ENCODE results near the gene FAIM2.

DNA sequence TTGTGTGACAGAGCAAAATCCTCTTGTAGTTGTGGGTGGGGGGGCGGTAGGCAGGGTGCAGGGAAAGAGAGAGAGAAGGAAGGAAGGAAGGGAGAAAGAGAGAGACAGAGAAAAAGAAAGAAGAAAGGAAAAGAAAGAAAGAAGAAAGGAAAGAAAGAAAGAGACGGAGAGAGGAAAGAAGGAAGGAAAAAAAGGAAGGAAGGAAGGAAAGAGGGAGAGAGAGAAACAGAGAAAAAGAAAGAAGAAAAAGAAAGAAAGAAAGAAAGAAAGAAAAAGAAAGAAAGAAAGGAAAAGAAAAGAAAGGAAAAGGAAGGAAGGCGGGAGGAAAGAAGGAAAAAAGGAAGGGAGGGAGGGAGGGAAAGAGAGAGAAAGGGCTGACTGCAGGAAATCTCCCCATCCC is 17.6 kb upstream of the FAIM2 start:
- no peak for TF ChIP-seq ZBTB7A (tag by site-specific recombination; IDR thresholded peaks at IDR 0.05; ENCODE audit: low read depth)
- TF ChIP-seq, protein P1, sequence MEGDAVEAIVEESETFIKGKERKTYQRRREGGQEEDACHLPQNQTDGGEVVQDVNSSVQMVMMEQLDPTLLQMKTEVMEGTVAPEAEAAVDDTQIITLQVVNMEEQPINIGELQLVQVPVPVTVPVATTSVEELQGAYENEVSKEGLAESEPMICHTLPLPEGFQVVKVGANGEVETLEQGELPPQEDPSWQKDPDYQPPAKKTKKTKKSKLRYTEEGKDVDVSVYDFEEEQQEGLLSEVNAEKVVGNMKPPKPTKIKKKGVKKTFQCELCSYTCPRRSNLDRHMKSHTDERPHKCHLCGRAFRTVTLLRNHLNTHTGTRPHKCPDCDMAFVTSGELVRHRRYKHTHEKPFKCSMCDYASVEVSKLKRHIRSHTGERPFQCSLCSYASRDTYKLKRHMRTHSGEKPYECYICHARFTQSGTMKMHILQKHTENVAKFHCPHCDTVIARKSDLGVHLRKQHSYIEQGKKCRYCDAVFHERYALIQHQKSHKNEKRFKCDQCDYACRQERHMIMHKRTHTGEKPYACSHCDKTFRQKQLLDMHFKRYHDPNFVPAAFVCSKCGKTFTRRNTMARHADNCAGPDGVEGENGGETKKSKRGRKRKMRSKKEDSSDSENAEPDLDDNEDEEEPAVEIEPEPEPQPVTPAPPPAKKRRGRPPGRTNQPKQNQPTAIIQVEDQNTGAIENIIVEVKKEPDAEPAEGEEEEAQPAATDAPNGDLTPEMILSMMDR (tag by site-specific recombination; IDR thresholded peaks at IDR 0.05), result no peak
- no peak for TF ChIP-seq ZNF239 (tag by site-specific recombination; IDR thresholded peaks at IDR 0.05)
- TF ChIP-seq, protein P2, sequence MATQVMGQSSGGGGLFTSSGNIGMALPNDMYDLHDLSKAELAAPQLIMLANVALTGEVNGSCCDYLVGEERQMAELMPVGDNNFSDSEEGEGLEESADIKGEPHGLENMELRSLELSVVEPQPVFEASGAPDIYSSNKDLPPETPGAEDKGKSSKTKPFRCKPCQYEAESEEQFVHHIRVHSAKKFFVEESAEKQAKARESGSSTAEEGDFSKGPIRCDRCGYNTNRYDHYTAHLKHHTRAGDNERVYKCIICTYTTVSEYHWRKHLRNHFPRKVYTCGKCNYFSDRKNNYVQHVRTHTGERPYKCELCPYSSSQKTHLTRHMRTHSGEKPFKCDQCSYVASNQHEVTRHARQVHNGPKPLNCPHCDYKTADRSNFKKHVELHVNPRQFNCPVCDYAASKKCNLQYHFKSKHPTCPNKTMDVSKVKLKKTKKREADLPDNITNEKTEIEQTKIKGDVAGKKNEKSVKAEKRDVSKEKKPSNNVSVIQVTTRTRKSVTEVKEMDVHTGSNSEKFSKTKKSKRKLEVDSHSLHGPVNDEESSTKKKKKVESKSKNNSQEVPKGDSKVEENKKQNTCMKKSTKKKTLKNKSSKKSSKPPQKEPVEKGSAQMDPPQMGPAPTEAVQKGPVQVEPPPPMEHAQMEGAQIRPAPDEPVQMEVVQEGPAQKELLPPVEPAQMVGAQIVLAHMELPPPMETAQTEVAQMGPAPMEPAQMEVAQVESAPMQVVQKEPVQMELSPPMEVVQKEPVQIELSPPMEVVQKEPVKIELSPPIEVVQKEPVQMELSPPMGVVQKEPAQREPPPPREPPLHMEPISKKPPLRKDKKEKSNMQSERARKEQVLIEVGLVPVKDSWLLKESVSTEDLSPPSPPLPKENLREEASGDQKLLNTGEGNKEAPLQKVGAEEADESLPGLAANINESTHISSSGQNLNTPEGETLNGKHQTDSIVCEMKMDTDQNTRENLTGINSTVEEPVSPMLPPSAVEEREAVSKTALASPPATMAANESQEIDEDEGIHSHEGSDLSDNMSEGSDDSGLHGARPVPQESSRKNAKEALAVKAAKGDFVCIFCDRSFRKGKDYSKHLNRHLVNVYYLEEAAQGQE (tag by site-specific recombination; IDR thresholded peaks at IDR 0.05), result no peak
- TF ChIP-seq, protein P3, sequence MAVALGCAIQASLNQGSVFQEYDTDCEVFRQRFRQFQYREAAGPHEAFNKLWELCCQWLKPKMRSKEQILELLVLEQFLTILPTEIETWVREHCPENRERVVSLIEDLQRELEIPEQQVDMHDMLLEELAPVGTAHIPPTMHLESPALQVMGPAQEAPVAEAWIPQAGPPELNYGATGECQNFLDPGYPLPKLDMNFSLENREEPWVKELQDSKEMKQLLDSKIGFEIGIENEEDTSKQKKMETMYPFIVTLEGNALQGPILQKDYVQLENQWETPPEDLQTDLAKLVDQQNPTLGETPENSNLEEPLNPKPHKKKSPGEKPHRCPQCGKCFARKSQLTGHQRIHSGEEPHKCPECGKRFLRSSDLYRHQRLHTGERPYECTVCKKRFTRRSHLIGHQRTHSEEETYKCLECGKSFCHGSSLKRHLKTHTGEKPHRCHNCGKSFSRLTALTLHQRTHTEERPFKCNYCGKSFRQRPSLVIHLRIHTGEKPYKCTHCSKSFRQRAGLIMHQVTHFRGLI (tag by site-specific recombination; IDR thresholded peaks at IDR 0.05), result no peak
- TF ChIP-seq, protein P4, sequence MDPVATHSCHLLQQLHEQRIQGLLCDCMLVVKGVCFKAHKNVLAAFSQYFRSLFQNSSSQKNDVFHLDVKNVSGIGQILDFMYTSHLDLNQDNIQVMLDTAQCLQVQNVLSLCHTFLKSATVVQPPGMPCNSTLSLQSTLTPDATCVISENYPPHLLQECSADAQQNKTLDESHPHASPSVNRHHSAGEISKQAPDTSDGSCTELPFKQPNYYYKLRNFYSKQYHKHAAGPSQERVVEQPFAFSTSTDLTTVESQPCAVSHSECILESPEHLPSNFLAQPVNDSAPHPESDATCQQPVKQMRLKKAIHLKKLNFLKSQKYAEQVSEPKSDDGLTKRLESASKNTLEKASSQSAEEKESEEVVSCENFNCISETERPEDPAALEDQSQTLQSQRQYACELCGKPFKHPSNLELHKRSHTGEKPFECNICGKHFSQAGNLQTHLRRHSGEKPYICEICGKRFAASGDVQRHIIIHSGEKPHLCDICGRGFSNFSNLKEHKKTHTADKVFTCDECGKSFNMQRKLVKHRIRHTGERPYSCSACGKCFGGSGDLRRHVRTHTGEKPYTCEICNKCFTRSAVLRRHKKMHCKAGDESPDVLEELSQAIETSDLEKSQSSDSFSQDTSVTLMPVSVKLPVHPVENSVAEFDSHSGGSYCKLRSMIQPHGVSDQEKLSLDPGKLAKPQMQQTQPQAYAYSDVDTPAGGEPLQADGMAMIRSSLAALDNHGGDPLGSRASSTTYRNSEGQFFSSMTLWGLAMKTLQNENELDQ (tag by site-specific recombination; IDR thresholded peaks at IDR 0.05; ENCODE audit: low read depth), result no peak

All from HEK293 (cell line).